GM06990 (cell line): ENCODE data around the gene GK.
"Not testable (repeated sequence)": the region's sequence is repeated elsewhere in the genome, so short reads cannot be mapped to it uniquely, and the experiment has no call there.

Experiments
- DNase-seq: peaks from one replicate; pipeline ENCODE4 v3.0.0-alpha.2; 2011; ENCODE audit not compliant: insufficient read length; ENCODE audit errors: extremely low read depth
- H3K27me3 ChIP-seq: replicated peaks from 2 replicates; pipeline ENCODE4 v1.6.0; 2011; ENCODE audit warnings: low read length; ENCODE audit not compliant: control insufficient read depth, insufficient read depth
- H3K36me3 ChIP-seq: 2 replicates; pipeline ENCODE4 v1.5.1; 2011; ENCODE audit warnings: low read length; ENCODE audit not compliant: control insufficient read depth, insufficient read depth
- H3K4me3 ChIP-seq: replicated peaks from 2 replicates; pipeline ENCODE4 v1.5.1; 2011; ENCODE audit warnings: low read depth, mild to moderate bottlenecking, control low read depth, low read length
- TF ChIP-seq, protein P1 (sequence below): IDR thresholded peaks from 2 replicates; pipeline ENCODE4 v1.5.1; 2011; ENCODE audit warnings: low read length, control low read depth, mild to moderate bottlenecking, inconsistent platforms; ENCODE audit not compliant: insufficient read depth, poor library complexity, severe bottlenecking

GK gene

DNA sequence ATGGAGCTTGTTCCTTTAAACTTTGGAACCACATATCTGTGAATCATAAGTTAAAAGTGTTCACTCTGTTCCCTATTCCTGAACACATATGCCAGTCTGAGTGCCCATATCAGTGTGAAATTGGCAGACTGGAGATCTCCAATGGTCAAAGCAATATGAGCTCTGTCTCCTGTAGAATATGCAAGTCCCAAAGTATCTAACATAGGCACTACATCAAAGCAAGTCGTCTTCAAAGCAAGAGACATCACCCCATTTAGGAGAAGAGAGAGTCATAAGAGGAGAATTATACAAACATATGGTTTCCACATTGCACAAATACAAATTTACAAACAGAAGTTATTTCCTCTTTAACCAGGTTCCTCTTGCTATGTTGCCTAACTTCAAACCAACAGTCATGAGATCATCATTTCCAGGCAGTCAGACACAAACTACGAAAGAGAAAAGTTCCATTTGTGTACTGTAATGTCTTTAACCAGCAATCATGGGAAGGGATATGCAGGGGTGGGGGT is 9.9 kb upstream of the GK start:
- no peaks in the 10 kb centered on the region for H3K27me3 ChIP-seq
- no peak for DNase-seq
- H3K36me3 ChIP-seq = no peaks in the 10 kb centered on the region
- H3K4me3 ChIP-seq = no peak overlapping the region
- TF ChIP-seq, protein P1, sequence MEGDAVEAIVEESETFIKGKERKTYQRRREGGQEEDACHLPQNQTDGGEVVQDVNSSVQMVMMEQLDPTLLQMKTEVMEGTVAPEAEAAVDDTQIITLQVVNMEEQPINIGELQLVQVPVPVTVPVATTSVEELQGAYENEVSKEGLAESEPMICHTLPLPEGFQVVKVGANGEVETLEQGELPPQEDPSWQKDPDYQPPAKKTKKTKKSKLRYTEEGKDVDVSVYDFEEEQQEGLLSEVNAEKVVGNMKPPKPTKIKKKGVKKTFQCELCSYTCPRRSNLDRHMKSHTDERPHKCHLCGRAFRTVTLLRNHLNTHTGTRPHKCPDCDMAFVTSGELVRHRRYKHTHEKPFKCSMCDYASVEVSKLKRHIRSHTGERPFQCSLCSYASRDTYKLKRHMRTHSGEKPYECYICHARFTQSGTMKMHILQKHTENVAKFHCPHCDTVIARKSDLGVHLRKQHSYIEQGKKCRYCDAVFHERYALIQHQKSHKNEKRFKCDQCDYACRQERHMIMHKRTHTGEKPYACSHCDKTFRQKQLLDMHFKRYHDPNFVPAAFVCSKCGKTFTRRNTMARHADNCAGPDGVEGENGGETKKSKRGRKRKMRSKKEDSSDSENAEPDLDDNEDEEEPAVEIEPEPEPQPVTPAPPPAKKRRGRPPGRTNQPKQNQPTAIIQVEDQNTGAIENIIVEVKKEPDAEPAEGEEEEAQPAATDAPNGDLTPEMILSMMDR = no peak

DNA sequence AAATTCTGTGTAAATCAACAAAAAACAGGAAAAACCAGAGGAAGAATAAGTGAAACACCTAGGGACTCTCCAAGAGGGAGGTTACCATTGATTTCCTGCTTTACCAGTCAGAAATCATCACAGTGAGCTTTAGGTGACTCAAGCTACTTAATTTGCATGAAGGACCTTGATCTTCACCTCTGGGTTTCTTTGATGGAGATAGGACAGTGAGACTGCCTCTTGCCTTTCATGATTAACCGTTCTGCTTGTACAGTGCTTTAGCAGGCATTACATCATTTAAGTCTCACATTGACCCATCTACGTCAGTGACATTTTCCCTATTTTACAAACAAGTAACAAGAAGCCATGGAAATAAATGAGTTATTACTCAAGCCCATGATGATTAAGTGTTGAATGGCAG is 3.4 kb upstream of the GK start:
- no peaks in the 10 kb centered on the region for H3K27me3 ChIP-seq
- peak; percentile 25 for DNase-seq
- no peaks in the 10 kb centered on the region for H3K36me3 ChIP-seq
- no peak overlapping the region for H3K4me3 ChIP-seq
- TF ChIP-seq, protein P1 = no peak

DNA sequence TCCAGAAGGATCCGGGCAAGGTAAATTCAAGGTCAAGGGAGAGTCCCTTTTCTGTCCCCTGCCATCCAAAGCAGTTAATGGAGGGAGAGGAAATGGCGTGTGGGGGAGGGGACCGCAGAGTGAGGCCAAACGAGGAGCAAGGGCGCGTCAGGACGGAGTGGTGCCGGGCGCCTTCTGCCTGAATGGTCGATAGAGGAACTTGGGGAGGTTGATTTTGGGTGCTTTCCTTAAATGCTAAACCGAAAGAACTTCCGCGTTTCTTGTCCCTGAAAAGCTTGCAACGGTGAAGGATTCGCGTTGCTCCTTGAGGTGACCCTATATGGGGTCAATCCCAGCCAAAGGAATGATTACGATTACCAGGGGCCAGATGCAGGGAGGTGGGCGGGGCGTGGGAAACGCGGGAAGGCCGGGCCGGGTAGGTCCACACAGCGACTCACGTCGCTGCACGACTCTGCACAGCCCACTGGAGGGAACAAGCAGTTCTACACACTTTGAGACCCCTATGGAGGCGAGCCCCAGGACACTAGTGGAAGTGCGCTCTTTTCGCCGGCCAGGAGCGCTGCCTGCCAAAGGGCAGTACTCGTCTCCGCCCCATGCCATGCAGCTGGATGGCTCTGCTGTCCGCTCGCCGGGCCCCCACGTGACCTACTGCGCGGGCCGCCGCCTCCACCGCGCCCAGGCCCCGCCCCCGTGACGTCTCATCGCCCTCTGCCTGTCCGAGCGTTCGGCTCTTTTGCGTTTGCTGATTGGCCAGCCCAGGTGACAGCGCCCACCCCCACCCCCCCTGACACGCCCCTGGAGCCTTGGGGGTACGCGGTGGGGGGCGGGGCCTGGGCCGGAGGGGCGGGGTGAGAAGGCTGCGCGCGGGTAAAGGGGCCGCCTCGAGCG is 452 bp upstream of the GK start:
- TF ChIP-seq, protein P1 = no peak
- H3K4me3 ChIP-seq = peak overlapping the region; percentile 80
- no peaks in the 10 kb centered on the region for H3K36me3 ChIP-seq
- peak; percentile 95 for DNase-seq
- H3K27me3 ChIP-seq = no peaks in the 10 kb centered on the region; the same call in 1 of the 2 replicates

DNA sequence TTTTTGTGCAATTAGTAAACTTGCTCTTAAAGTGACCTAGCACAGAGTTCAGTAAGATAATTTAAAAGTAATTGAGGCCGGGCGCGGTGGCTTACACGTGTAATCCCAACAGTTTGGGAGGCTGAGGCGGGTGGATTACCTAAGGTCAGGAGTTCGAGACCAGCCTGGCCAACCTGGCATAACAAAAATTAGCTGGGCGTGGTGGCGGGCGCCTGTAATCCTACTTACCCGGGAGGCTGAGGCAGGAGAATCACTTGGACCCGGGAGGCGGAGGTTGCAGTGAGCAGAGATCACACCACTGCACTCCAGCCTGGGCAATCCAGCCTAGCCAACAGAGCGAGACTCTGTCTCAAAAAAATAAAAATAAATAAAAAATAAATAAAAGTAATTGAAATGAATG is 1.2 kb downstream of the GK start:
- H3K27me3 ChIP-seq, H3K36me3 ChIP-seq, DNase-seq: not testable (repeated sequence)
- H3K4me3 ChIP-seq = peak overlapping the region; percentile 78

DNA sequence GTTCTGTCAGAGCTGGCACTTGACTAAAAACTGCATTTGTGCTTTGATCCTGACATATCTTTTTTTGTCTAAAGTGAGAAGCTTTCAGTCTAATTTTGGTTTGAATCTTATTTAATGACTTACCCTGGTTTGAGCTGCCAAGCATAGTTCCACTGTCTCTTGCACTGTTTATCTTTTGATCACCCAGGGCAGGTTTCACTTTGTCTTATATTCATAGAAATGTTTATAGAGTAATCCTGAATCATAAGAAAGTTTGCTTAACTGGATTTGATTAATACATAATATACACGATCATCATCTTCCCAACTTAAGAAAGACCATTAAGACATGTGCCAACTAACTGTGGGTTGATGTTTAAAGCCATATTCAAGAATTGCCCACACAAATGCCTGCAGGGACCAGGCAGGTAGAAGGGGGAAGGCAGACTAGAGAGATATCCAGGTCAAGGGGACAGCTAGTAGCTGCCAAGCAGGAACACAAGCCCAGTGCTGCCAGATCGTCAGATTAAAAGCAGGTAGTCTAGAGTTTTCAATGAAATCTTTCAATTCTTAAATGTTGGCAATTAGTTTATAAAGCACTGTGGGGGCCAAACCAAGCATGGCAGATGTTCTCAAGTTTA is 1.9 kb downstream of the GK start:
- no peaks in the 10 kb centered on the region; the same call in 1 of the 2 replicates for H3K27me3 ChIP-seq
- H3K36me3 ChIP-seq = no peaks in the 10 kb centered on the region
- no peak overlapping the region for H3K4me3 ChIP-seq
- TF ChIP-seq, protein P1 = no peak
- DNase-seq = no peak

DNA sequence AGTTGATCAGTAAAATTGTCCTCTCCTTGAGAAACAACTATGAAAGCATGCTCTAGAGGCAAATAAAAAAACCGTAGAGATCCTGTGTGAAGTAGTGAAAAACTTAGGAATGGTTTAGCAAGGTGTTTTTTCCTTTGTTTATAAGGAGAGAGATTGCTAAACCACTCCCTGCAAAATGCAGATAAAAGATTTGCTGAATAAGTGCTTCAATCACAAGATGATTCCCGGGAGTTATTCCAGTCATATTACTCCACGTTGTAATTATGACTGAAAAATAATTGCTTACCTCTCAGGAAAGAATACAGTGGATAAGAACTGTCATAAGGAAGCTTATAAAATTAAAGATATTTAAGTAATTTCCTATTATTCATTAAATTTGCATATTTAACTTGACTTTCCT is 2.8 kb downstream of the GK start:
- DNase-seq = no peak

More for the DNA sequence above, 2.8 kb downstream of the GK start:
- Histone ChIP-seq H3K4me3 (no peak overlapping the region), H3K36me3 (no peaks in the 10 kb centered on the region), H3K27me3 (no peaks in the 10 kb centered on the region; the same call in 1 of the 2 replicates)
- TF ChIP-seq, protein P1 = no peak
